Esophagus (tissue), 2 donors: ENCODE data around the gene SPOP. TPM values are rescaled to one million over a fixed set of nuclear protein-coding genes. Genes with fewer than 3 reads are reported as not detected.
"Not testable (repeated sequence)": the region's sequence is repeated elsewhere in the genome, so short reads cannot be mapped to it uniquely, and the experiment has no call there.

Source experiments
- H3K27ac ChIP-seq, 2 donors: one replicate each; pipeline ENCODE4 v1.5.1; 2013; ENCODE audit warnings: low read depth in 2 of 2, mild to moderate bottlenecking in 2 of 2, inconsistent platforms in 1 of 2, low read length in 1 of 2, moderate library complexity in 1 of 2
- H3K27me3 ChIP-seq, 2 donors: one replicate each; pipeline ENCODE4 v1.6.1; 2013; ENCODE audit warnings: low read length in 2 of 2, control low read depth in 1 of 2, mild to moderate bottlenecking in 1 of 2; ENCODE audit not compliant: insufficient read depth in 2 of 2, control insufficient read depth in 1 of 2
- H3K36me3 ChIP-seq, 2 donors: one replicate each; pipeline ENCODE4 v1.6.1; 2013; ENCODE audit warnings: low read length in 1 of 2; ENCODE audit not compliant: control insufficient read depth in 2 of 2, insufficient read depth in 2 of 2
- H3K4me1 ChIP-seq, 2 donors: one replicate each; pipeline ENCODE4 v1.6.1; 2013; ENCODE audit warnings: low read length in 1 of 2; ENCODE audit not compliant: control insufficient read depth in 2 of 2, insufficient read depth in 2 of 2
- H3K4me3 ChIP-seq, 2 donors: one replicate each; pipeline ENCODE4 v1.5.1; 2013; ENCODE audit warnings: low read length in 2 of 2, mild to moderate bottlenecking in 2 of 2, low read depth in 1 of 2, moderate library complexity in 1 of 2
- H3K9me3 ChIP-seq, 2 donors: one replicate each; pipeline ENCODE4 v1.6.1; 2013; ENCODE audit warnings: mild to moderate bottlenecking in 2 of 2, low read depth in 1 of 2, low read length in 1 of 2, moderate library complexity in 1 of 2; ENCODE audit not compliant: control insufficient read depth in 2 of 2, insufficient read depth in 1 of 2
- WGBS, 2 donors: extraction: QIAGEN DNeasy Blood & Tissue Kit; methylation state at CpG; one replicate each; pipeline ENCODE4 v1.1.7; 2013; 5-methylcytosine and 5-hydroxymethylcytosine counted together
- polyA plus RNA-seq, 2 donors: library from polyadenylated mRNA; stranded (reverse); fragments of 200-250 nt; gene quantifications; one replicate each; pipeline ENCODE4 v1.2.3, GENCODE V29; 2013
- donor health status: healthy with polysubstance abuse.
- donor health status: Bipolar disorder and iron deficiency.

Gene SPOP
- polyA plus RNA-seq, 2 donors, result 15.1 to 22.6 TPM

DNA sequence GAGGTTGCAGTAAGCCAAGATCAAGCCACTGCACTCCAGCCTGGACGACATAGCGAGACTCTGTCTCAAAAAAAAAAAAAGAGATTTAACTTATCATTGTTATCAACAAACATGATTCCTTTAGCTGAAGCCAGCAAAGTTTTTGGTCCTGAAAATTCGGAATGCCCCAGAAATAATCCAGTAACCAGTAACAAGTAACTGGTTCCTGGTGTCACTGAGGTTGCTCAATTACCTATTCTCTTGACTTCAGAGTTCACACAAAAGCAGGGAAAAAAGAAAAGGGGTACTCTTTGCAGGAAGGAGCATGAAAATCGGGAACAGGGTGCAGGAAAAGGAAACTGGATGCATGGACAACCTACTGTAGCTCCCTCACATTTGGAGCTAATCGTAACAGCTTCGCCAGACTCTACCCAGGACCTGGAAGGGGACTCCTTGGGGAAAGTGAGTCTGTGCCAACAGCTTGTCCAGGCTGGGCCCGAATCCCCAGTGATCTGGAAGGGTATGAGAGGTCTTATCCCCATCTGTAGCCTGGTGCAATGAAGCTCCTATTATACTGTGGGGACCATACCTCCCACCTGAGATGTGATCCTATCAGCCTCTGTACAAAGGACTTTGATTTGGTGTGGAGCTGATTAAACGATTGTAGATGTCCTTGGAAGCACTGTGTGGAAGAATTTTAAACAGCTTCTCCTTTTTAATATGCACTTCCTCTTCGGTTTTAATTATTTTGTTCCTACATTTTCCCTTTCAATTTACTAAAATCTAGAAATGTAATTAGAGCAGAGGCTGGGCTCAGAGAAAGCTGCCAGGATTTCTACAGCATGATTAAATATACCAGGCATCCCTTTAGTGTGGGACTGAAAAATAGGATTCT, 3.4 kb upstream of the SPOP start:
- Histone ChIP-seq H3K27ac (peak overlapping the region in 1 of 2 donors; percentile 22), H3K27me3 (no peaks in the 10 kb centered on the region), H3K36me3 (no peaks in the 10 kb centered on the region), H3K4me1 (no peaks in the 10 kb centered on the region), H3K4me3 (no peak overlapping the region), H3K9me3 (no peaks in the 10 kb centered on the region)
- 64 to 70% methylated on average over 9 of the region's 9 CpGs for WGBS, 2 donors

DNA sequence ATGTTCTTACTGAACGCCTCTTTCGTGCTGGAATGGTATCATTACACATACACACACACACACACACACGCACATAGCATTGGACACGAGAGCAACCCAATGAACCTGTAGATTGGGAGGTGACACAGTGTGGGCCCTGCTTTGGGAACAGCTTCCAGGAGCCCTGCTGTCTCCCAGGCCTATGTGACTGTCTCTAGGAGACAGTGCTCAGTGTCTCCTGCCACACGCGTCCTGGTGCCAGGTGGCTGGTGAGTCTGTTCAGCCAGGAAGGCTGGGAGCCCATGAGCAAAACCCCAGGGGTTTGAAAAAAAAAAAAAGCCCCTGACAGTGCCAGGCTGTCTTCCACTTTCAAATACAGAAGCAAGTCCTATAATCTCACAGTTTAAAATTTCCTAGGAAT, 2.4 kb upstream of the SPOP start:
- H3K27me3 ChIP-seq, result no peaks in the 10 kb centered on the region

DNA sequence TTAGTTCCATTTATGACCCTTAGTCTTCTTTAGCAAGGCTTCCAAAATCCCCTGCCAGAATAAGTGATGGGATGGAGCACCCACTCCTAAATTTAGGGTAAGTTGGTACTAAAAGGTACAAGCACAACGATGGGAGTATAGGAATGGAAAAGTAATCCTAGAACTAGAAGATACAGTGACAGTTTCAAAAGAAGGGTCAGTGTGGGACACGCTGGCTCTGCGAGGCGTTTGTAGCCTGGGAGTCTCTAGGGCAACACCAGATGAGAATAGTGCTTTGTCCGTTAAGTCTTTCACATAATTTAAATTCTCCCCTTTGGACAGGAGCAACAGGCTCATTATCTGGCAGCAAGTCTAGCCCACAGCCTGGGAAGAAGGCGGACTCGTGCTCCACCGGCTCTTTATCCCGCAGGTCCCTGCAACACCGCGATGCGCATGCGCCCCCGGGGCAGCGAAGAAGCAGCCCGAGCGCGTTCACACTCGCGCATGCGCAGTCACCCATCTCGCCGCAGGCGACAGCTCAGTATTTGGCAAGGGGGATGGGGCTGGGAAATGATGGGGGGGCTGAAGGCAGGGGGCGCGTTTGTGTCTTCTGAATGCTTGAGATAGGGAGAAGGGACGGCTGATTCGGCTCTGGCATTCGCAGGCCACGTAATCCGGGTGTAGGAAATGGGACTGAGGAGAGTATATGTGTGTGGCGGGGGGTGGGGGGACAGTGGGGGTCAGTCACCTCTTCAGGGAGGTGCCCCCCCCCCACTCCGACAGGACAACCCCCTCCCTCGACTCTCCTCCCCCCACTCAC, 564 bp downstream of the SPOP start:
- no peaks in the 10 kb centered on the region for H3K36me3 ChIP-seq
- H3K27ac ChIP-seq, result peak overlapping the region; percentile 99
- no peaks in the 10 kb centered on the region for H3K9me3 ChIP-seq
- peak overlapping the region; percentile 71 to 82 for H3K4me3 ChIP-seq
- H3K4me1 ChIP-seq, result peaks cover 0 to 4% of the 10 kb centered on the region in 2 donors
- no peaks in the 10 kb centered on the region for H3K27me3 ChIP-seq
- WGBS, 2 donors, result 1% methylated on average over 33 of the region's 34 CpGs

More for the DNA sequence above, 2.4 kb upstream of the SPOP start:
- Histone ChIP-seq H3K36me3 (no peaks in the 10 kb centered on the region), H3K9me3 (no peaks in the 10 kb centered on the region), H3K4me3 (no peak overlapping the region), H3K27ac (no peak overlapping the region), H3K4me1 (peaks cover 0 to 4% of the 10 kb centered on the region in 2 donors)
- 70 to 73% methylated on average over 6 of the region's 6 CpGs for WGBS, 2 donors

DNA sequence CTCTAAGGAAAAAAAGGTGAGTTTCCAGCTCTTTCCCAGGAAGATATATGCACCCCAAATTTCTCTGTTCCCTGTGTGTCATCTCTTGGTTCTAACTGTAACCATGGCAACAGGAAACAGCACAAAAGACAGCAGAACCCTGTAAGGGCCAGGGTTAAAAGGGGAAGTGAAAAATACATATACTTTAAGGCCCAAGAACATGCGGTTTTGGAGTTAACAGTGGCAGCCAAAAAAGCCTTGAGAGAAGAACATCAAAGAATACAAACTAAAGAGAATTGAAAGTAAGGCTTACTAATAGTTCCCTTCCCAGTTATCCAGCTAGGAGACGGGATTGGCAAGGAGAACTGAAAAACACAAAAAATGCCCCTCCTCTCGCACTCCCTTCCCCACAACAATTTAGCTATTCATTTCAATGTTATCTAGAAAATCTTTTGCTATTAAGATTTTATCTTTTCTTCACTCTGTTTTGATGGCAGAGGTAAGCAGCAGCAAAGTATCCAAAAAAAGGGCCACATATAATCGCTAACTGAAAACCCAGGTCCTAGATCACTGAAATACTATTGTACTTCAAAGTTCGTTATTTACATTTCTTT, 1.5 kb downstream of the SPOP start:
- 21 to 22% methylated on average over 5 of the region's 5 CpGs for WGBS, 2 donors
- H3K27ac ChIP-seq, result no peak overlapping the region
- H3K9me3 ChIP-seq, result no peaks in the 10 kb centered on the region

DNA sequence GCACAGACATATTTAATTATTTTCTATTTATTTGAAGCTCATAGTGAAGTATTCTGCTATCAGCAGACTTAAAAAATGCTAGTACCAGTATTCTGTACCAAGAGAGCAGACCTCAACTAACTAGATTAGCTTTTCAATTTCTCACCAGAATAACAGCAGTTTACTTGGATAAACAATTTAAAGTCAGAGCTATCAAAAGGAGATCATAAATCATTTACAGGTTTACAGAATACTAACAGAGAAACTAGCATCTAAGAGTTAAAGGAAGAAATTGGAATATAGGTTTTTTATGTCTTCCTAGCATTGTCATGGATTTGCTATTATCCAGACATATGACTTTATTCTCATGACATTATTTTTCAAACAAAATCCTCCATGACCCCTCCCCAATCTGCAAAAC, 3.4 kb downstream of the SPOP start:
- Histone ChIP-seq H3K36me3 (no peaks in the 10 kb centered on the region), H3K4me3 (no peak overlapping the region), H3K27ac (no peak overlapping the region), H3K27me3 (no peaks in the 10 kb centered on the region), H3K9me3 (no peaks in the 10 kb centered on the region), H3K4me1 (peaks cover 0 to 4% of the 10 kb centered on the region in 2 donors)

More for the DNA sequence above, 1.5 kb downstream of the SPOP start:
- Histone ChIP-seq H3K4me3 (peak overlapping the region in 1 of 2 donors; percentile 82), H3K27me3 (no peaks in the 10 kb centered on the region), H3K36me3 (no peaks in the 10 kb centered on the region), H3K4me1 (peaks cover 0 to 4% of the 10 kb centered on the region in 2 donors)

DNA sequence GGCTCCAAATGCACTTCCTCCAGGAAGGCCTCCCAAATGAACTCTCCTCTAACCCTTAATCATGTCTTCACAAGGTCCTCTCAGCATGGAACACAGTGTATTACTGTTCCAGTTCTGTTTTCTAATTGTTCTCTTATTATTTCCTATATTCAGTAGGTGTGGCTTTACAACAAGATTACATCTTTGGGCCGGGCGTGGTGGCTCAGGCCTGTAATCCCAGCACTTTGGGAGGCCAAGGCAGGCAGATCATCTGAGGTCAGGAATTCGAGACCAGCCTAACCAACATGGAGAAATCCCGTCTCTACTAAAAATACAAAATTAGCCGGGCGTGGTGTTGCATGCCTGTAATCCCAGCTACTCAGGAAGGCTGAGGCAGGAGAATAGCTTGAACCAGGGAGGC, 4.2 kb downstream of the SPOP start:
- WGBS, 2 donors, result 82 to 85% methylated on average over 6 of the region's 6 CpGs
- not testable (repeated sequence) for H3K27me3 ChIP-seq, H3K9me3 ChIP-seq, H3K36me3 ChIP-seq, H3K4me1 ChIP-seq, H3K4me3 ChIP-seq, H3K27ac ChIP-seq

DNA sequence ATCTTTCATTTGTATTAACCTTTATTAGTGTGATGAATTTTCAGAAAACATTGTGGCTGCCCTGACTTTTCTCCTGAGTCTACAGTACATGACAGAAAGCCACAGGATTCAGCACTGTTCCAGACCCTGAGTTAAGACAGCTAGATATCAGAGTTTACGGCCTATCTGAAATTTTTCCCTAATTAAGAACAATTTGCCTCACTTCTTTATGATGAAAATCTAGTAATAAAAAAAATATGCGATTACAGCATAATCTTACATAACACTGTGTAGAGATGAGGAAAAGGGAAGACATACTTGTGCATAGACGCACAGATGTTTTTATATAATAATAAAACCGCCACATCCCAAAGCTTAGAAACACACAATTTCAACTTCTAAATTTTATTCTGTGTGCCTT, 7.3 kb downstream of the SPOP start:
- no peaks in the 10 kb centered on the region for H3K9me3 ChIP-seq
- no peak overlapping the region for H3K27ac ChIP-seq
- peaks cover 0 to 2% of the 10 kb centered on the region in 2 donors for H3K4me1 ChIP-seq
- no peak overlapping the region for H3K4me3 ChIP-seq
- H3K36me3 ChIP-seq, result no peaks in the 10 kb centered on the region
- H3K27me3 ChIP-seq, result no peaks in the 10 kb centered on the region
- WGBS, 2 donors, result 81% methylated on average over 4 of the region's 4 CpGs

DNA sequence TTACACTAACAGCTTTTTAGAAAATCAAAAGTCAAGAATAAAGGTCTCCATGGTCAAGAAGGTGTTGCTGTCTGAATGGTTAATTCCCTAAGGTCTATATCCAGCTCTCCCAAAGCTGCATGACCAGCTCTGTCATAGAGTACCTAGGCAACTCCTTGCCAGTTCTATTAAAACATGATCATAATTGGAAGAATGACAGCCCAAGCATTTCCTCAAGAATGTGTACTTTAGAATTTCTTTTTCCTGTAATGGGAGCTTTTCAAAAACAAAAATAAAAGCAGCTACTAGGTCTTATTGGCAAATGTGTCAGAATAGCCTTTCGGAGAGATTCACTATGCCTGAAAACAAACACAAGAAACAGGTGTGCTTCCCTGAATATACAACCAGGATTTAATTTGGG, 7.9 kb downstream of the SPOP start:
- H3K4me1 ChIP-seq, result no peaks in the 10 kb centered on the region
- H3K4me3 ChIP-seq, result no peak overlapping the region
- no peaks in the 10 kb centered on the region for H3K36me3 ChIP-seq
- no peaks in the 10 kb centered on the region for H3K27me3 ChIP-seq
- 63 to 71% methylated on average over 1 of the region's 1 CpG for WGBS, 2 donors
- H3K9me3 ChIP-seq, result no peaks in the 10 kb centered on the region
- H3K27ac ChIP-seq, result no peak overlapping the region

DNA sequence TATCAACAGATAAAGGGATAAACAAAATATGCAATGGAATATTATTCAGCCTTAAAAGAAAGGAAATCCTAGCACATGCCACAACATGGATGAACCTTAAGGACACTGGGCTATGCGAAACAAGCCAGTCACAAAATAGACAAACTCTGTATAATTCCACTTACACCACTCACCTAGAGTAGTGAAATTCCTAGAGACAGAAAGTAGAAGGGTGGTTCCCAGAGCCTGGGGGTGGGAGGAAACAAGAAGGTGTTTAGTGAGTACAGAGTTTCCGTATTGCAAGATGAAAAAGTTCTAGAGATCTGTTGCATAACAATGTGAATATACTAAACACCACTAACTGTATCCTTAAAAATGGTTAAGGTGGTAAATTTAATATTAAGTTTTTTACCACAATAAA, 10.0 kb downstream of the SPOP start:
- Histone ChIP-seq H3K9me3 (no peaks in the 10 kb centered on the region), H3K27ac (no peak overlapping the region), H3K4me1 (no peaks in the 10 kb centered on the region), H3K27me3 (no peaks in the 10 kb centered on the region), H3K36me3 (peaks cover 0 to 2% of the 10 kb centered on the region in 2 donors), H3K4me3 (no peak overlapping the region)
- 60 to 71% methylated on average over 2 of the region's 2 CpGs for WGBS, 2 donors
